Activated naive CD8-positive, alpha-beta T cell treated with anti-CD3 and anti-CD28 coated beads for 36 hours (primary cell): ENCODE measurements around the gene PTPRN2. TPM values are rescaled to one million over a fixed set of nuclear protein-coding genes. Genes with fewer than 3 reads are reported as not detected.

Experiments
- DNase-seq: peaks from one replicate; pipeline ENCODE4 v3.0.0; 2021
- H3K27ac Mint-ChIP-seq: one replicate; pipeline ENCODE4 v1.8.0; 2022; ENCODE audit warnings: mild to moderate bottlenecking, moderate library complexity, mixed read lengths
- H3K27me3 Mint-ChIP-seq: one replicate; pipeline ENCODE4 v1.8.0; 2022; ENCODE audit warnings: mild to moderate bottlenecking, mixed read lengths
- H3K36me3 Mint-ChIP-seq: one replicate; pipeline ENCODE4 v1.8.0; 2021; ENCODE audit warnings: mild to moderate bottlenecking, mixed read lengths
- H3K4me1 Mint-ChIP-seq: one replicate; pipeline ENCODE4 v1.8.0; 2021; ENCODE audit warnings: mixed read lengths
- H3K4me3 Mint-ChIP-seq: one replicate; pipeline ENCODE4 v1.8.0; 2022; ENCODE audit warnings: mild to moderate bottlenecking, moderate library complexity, mixed read lengths
- H3K9me3 Mint-ChIP-seq: one replicate; pipeline ENCODE4 v1.8.0; 2022; ENCODE audit warnings: mixed read lengths
- total RNA-seq, 2 experiments: library from RNA; stranded (reverse); gene quantifications; one replicate each; pipeline ENCODE4 v1.2.3, GENCODE V29; 2021

Gene PTPRN2
- total RNA-seq, 2 experiments from 2014 or later: 0.72 to 0.74 TPM

- Mint-ChIP-seq H3K4me1 (no peaks in the 10 kb centered on the region), H3K9me3 (no peaks in the 10 kb centered on the region), H3K27me3 (no peaks in the 10 kb centered on the region), H3K27ac (no peak overlapping the region), H3K4me3 (no peak overlapping the region), H3K36me3 (no peaks in the 10 kb centered on the region)
- no peak for DNase-seq
Measured at GRCh38 chr7:158244873-158245723, 342.5 kb downstream of the PTPRN2 start.

GRCh38 chr7:158244430-158244829 is 343.2 kb downstream of the PTPRN2 start:
- H3K36me3 Mint-ChIP-seq: no peaks in the 10 kb centered on the region
- no peak overlapping the region for H3K27ac Mint-ChIP-seq
- H3K27me3 Mint-ChIP-seq: no peaks in the 10 kb centered on the region
- H3K4me1 Mint-ChIP-seq: no peaks in the 10 kb centered on the region
- no peak overlapping the region for H3K4me3 Mint-ChIP-seq
- H3K9me3 Mint-ChIP-seq: no peaks in the 10 kb centered on the region
- DNase-seq: no peak

- no peaks in the 10 kb centered on the region for H3K9me3 Mint-ChIP-seq
- H3K4me3 Mint-ChIP-seq: no peak overlapping the region
- DNase-seq: no peak
- no peaks in the 10 kb centered on the region for H3K36me3 Mint-ChIP-seq
- no peak overlapping the region for H3K27ac Mint-ChIP-seq
- H3K27me3 Mint-ChIP-seq: no peaks in the 10 kb centered on the region
- no peaks in the 10 kb centered on the region for H3K4me1 Mint-ChIP-seq
Measured at GRCh38 chr7:158241919-158242318, 345.7 kb downstream of the PTPRN2 start.

- H3K27me3 Mint-ChIP-seq: no peaks in the 10 kb centered on the region
- H3K4me1 Mint-ChIP-seq: no peaks in the 10 kb centered on the region
- no peak overlapping the region for H3K27ac Mint-ChIP-seq
- H3K9me3 Mint-ChIP-seq: no peaks in the 10 kb centered on the region
- H3K4me3 Mint-ChIP-seq: no peak overlapping the region
- no peak for DNase-seq
- H3K36me3 Mint-ChIP-seq: no peaks in the 10 kb centered on the region
Measured at GRCh38 chr7:158240801-158241200, 346.8 kb downstream of the PTPRN2 start.

GRCh38 chr7:158239290-158239981 is 348.2 kb downstream of the PTPRN2 start:
- Mint-ChIP-seq H3K4me3 (no peak overlapping the region), H3K9me3 (peaks cover 2% of the 10 kb centered on the region), H3K27me3 (no peaks in the 10 kb centered on the region), H3K27ac (no peak overlapping the region), H3K36me3 (no peaks in the 10 kb centered on the region), H3K4me1 (no peaks in the 10 kb centered on the region)
- DNase-seq: no peak

- Mint-ChIP-seq H3K27ac (no peak overlapping the region), H3K36me3 (no peaks in the 10 kb centered on the region), H3K4me1 (no peaks in the 10 kb centered on the region), H3K27me3 (peaks cover 5% of the 10 kb centered on the region), H3K4me3 (no peak overlapping the region), H3K9me3 (peaks cover 7% of the 10 kb centered on the region)
- no peak for DNase-seq
Measured at GRCh38 chr7:158238616-158239289, 348.9 kb downstream of the PTPRN2 start.

GRCh38 chr7:158237672-158238335 is 349.8 kb downstream of the PTPRN2 start:
- Mint-ChIP-seq H3K27me3 (peaks cover 6% of the 10 kb centered on the region), H3K4me3 (no peak overlapping the region), H3K9me3 (peaks cover 8% of the 10 kb centered on the region), H3K27ac (no peak overlapping the region), H3K36me3 (no peaks in the 10 kb centered on the region), H3K4me1 (no peaks in the 10 kb centered on the region)
- no peak for DNase-seq

- no peaks in the 10 kb centered on the region for H3K4me1 Mint-ChIP-seq
- no peak overlapping the region for H3K4me3 Mint-ChIP-seq
- H3K9me3 Mint-ChIP-seq: peaks cover 10% of the 10 kb centered on the region
- DNase-seq: no peak
- no peaks in the 10 kb centered on the region for H3K36me3 Mint-ChIP-seq
- peaks cover 6% of the 10 kb centered on the region for H3K27me3 Mint-ChIP-seq
- no peak overlapping the region for H3K27ac Mint-ChIP-seq
Measured at GRCh38 chr7:158236400-158236799, 351.2 kb downstream of the PTPRN2 start.

- Mint-ChIP-seq H3K9me3 (peaks cover 10% of the 10 kb centered on the region), H3K27me3 (peaks cover 6% of the 10 kb centered on the region), H3K4me3 (no peak overlapping the region), H3K27ac (no peak overlapping the region), H3K4me1 (no peaks in the 10 kb centered on the region), H3K36me3 (no peaks in the 10 kb centered on the region)
- DNase-seq: no peak
Measured at GRCh38 chr7:158235862-158236261, 351.8 kb downstream of the PTPRN2 start.

GRCh38 chr7:158229945-158230344 is 357.7 kb downstream of the PTPRN2 start:
- Mint-ChIP-seq H3K4me1 (no peaks in the 10 kb centered on the region), H3K27ac (no peak overlapping the region), H3K9me3 (peaks cover 26% of the 10 kb centered on the region), H3K27me3 (peaks cover 9% of the 10 kb centered on the region), H3K36me3 (no peaks in the 10 kb centered on the region), H3K4me3 (no peak overlapping the region)
- no peak for DNase-seq

- DNase-seq: no peak
- Mint-ChIP-seq H3K4me1 (no peaks in the 10 kb centered on the region), H3K36me3 (no peaks in the 10 kb centered on the region), H3K27me3 (peaks cover 9% of the 10 kb centered on the region), H3K4me3 (no peak overlapping the region), H3K9me3 (peaks cover 22% of the 10 kb centered on the region), H3K27ac (no peak overlapping the region)
Measured at GRCh38 chr7:158228986-158229385, 358.6 kb downstream of the PTPRN2 start.

GRCh38 chr7:158228131-158228530 is 359.5 kb downstream of the PTPRN2 start:
- no peak for DNase-seq
- peaks cover 6% of the 10 kb centered on the region for H3K27me3 Mint-ChIP-seq

GRCh38 chr7:158227258-158227984 is 360.2 kb downstream of the PTPRN2 start:
- Mint-ChIP-seq H3K9me3 (peaks cover 21% of the 10 kb centered on the region), H3K36me3 (no peaks in the 10 kb centered on the region), H3K27me3 (peaks cover 6% of the 10 kb centered on the region), H3K4me3 (no peak overlapping the region), H3K27ac (no peak overlapping the region), H3K4me1 (no peaks in the 10 kb centered on the region)
- DNase-seq: no peak

More at GRCh38 chr7:158228131-158228530, 359.5 kb downstream of the PTPRN2 start:
- H3K4me3 Mint-ChIP-seq: no peak overlapping the region
- no peak overlapping the region for H3K27ac Mint-ChIP-seq
- H3K36me3 Mint-ChIP-seq: no peaks in the 10 kb centered on the region
- H3K9me3 Mint-ChIP-seq: peaks cover 21% of the 10 kb centered on the region
- no peaks in the 10 kb centered on the region for H3K4me1 Mint-ChIP-seq

GRCh38 chr7:158216198-158216597 is 371.4 kb downstream of the PTPRN2 start:
- no peak for DNase-seq
- H3K27ac Mint-ChIP-seq: no peak overlapping the region
- H3K27me3 Mint-ChIP-seq: peaks cover 16% of the 10 kb centered on the region
- peaks cover 24% of the 10 kb centered on the region for H3K9me3 Mint-ChIP-seq
- H3K36me3 Mint-ChIP-seq: no peaks in the 10 kb centered on the region
- H3K4me1 Mint-ChIP-seq: no peaks in the 10 kb centered on the region
- H3K4me3 Mint-ChIP-seq: no peak overlapping the region
